K562 (cell line): Measurements from ENCODE around the gene DPEP3. TPM values are rescaled to one million over a fixed set of nuclear protein-coding genes. Genes with fewer than 3 reads are reported as not detected.

ENCODE experiments used
- ATAC-seq: fragments of 200-7000 bp; cut with Tn5 transposase; 3 replicates; pipeline ENCODE4 v1.9.1; 2020; ENCODE audit warnings: moderate library complexity
- BruUV-seq: library from RNA; stranded (reverse); fragments of 400-500 nt; replicated peaks from 2 replicates; lab custom pipeline; 2021; lab: Mats Ljungman, UMichigan
- CTCF ChIA-PET: fragments of 300-600 bp; formaldehyde crosslinking; extraction: SDS; loops from one replicate; lab custom pipeline; 2021; ENCODE audit warnings: low intra/inter-chr PET ratio; lab: Yijun Ruan, JAX
- POLR2A ChIA-PET: fragments of 300-600, 350-650 bp; sonication (Branson Sonifier 250); formaldehyde crosslinking; extraction: SDS; loops from one replicate; lab custom pipeline; 2021; ENCODE audit warnings: antibody characterized with exemption, inconsistent platforms; lab: Yijun Ruan, JAX
- DNase-seq, 4 experiments: peaks; one replicate each; pipeline versions ENCODE4 v3.0.0 to v3.0.0-alpha.2; 2011 to 2018; ENCODE audit warnings: low spot score in 3 of 4, mixed read lengths in 3 of 4; ENCODE audit errors: extremely low read depth in 1 of 4
- FAIRE-seq: peaks from 2 replicates; lab custom pipeline; 2011; peaks lifted over from hg19 to GRCh38; lab: Jason Lieb, UNC
- H2AFZ ChIP-seq: 2 replicates; pipeline ENCODE4 v1.6.0; 2011; ENCODE audit warnings: low read depth, low read length, control low read depth, inconsistent platforms
- H3K27ac ChIP-seq: fragments of 200-600 bp; 3 replicates; pipeline ENCODE4 v1.8.0; 2011; ENCODE audit warnings: low read depth, mild to moderate bottlenecking, control low read depth, inconsistent platforms, low read length, moderate library complexity, mixed read lengths; ENCODE audit errors: extremely low read depth
- H3K27me3 ChIP-seq, 2 experiments: fragments of 300-600 bp in 1 of 2; 2 replicates in 1 of 2; 3 replicates in 1 of 2; pipeline versions ENCODE4 v1.6.0 to v1.8.0; 2011; ENCODE audit warnings: inconsistent platforms in 2 of 2, low read length in 2 of 2, mild to moderate bottlenecking in 1 of 2, mixed read lengths in 1 of 2, moderate library complexity in 1 of 2; ENCODE audit not compliant: control insufficient read depth in 2 of 2, insufficient read depth in 2 of 2
- H3K36me3 ChIP-seq: fragments of 300-600 bp; 3 replicates; pipeline ENCODE4 v1.8.0; 2011; ENCODE audit warnings: mild to moderate bottlenecking, low read length, inconsistent platforms; ENCODE audit not compliant: control insufficient read depth, insufficient read depth
- H3K4me1 ChIP-seq, 2 experiments: fragments of 200-600 bp in 1 of 2; replicated peaks in 1 of 2; 2 replicates in 1 of 2; 3 replicates in 1 of 2; pipeline versions ENCODE4 v1.5.1 to v1.8.0; 2011; ENCODE audit warnings: inconsistent platforms in 2 of 2, low read length in 2 of 2, mild to moderate bottlenecking in 1 of 2, mixed read lengths in 1 of 2, moderate library complexity in 1 of 2; ENCODE audit not compliant: control insufficient read depth in 2 of 2, insufficient read depth in 2 of 2
- H3K4me2 ChIP-seq: 2 replicates; pipeline ENCODE4 v1.6.1; 2011; ENCODE audit warnings: low read length, control low read depth, inconsistent platforms, mixed read lengths; ENCODE audit not compliant: insufficient read depth
- H3K4me3 ChIP-seq: fragments of 200-600 bp; sonication (generic), shearing (Covaris generic); 2 replicates; pipeline ENCODE4 v1.5.1; 2016; ENCODE audit warnings: control low read depth, inconsistent platforms
- H3K79me2 ChIP-seq: fragments of 200-600 bp; 3 replicates; pipeline ENCODE4 v1.8.0; 2011; ENCODE audit warnings: low read length, inconsistent platforms; ENCODE audit not compliant: control insufficient read depth, insufficient read depth
- H3K9ac ChIP-seq, 2 experiments: 2 replicates each; pipeline versions ENCODE4 v1.6.0 to v1.6.1; 2011; ENCODE audit warnings: low read depth in 2 of 2, low read length in 2 of 2, control low read depth in 1 of 2, inconsistent platforms in 1 of 2, mild to moderate bottlenecking in 1 of 2, mixed read lengths in 1 of 2; ENCODE audit not compliant: insufficient read depth in 1 of 2
- H3K9me1 ChIP-seq: one replicate; pipeline ENCODE4 v1.6.0; 2011; ENCODE audit warnings: inconsistent platforms, mild to moderate bottlenecking, low read length, moderate library complexity; ENCODE audit not compliant: control insufficient read depth, insufficient read depth
- H3K9me3 ChIP-seq: replicated peaks from 2 replicates; pipeline ENCODE4 v1.5.1; 2011; ENCODE audit warnings: low read depth, low read length, inconsistent platforms; ENCODE audit not compliant: control insufficient read depth, insufficient read depth
- H4K20me1 ChIP-seq: replicated peaks from 2 replicates; pipeline ENCODE4 v1.6.1; 2011; ENCODE audit warnings: low read length, inconsistent platforms, mixed read lengths; ENCODE audit not compliant: control insufficient read depth, insufficient read depth
- CBX3 ChIP-seq, 2 experiments: IDR thresholded peaks; 1 replicate in 1 of 2; 2 replicates in 1 of 2; pipeline ENCODE4 v1.6.1; 2012; ENCODE audit warnings: inconsistent platforms in 2 of 2, low read length in 2 of 2, borderline replicate concordance in 1 of 2, control low read depth in 1 of 2
- CEBPB ChIP-seq: fragments of 450-650 bp; IDR thresholded peaks from 2 replicates; pipeline ENCODE4 v1.6.1; 2016; ENCODE audit warnings: missing genetic modification characterization, missing compliant biosample characterization
- E2F3 ChIP-seq: fragments of 250-450 bp; sonication (Bioruptor Pico); IDR thresholded peaks from 2 replicates; pipeline ENCODE4 v1.4.0; 2020; ENCODE audit warnings: mild to moderate bottlenecking
- ETV6 ChIP-seq, 3 experiments: fragments of 150-350 bp in 1 of 3; sonication (generic) in 1 of 3; formaldehyde crosslinking in 1 of 3; IDR thresholded peaks; 2 replicates each; pipeline versions ENCODE4 v1.6.1 to v1.8.0; 2014 to 2022; ENCODE audit warnings: borderline replicate concordance in 2 of 3, low read depth in 2 of 3, antibody characterized with exemption in 1 of 3, low read length in 1 of 3, mild to moderate bottlenecking in 1 of 3, missing genetic modification reagents in 1 of 3
- JUND ChIP-seq, 2 experiments: IDR thresholded peaks; 2 replicates in 1 of 2; 3 replicates in 1 of 2; pipeline ENCODE4 v1.6.1; 2011; ENCODE audit warnings: borderline replicate concordance in 2 of 2, low read depth in 2 of 2, low read length in 2 of 2, improper control_type of control experiment in 1 of 2, missing biosample characterization in 1 of 2, missing genetic modification characterization in 1 of 2, missing genetic modification reagents in 1 of 2
- KDM2B ChIP-seq: fragments of 250-450 bp; sonication (Bioruptor Pico); IDR thresholded peaks from 2 replicates; pipeline ENCODE4 v1.8.0; 2021; ENCODE audit warnings: mild to moderate bottlenecking, moderate library complexity
- NR2C2 ChIP-seq, 2 experiments: fragments of 200-800 bp in 1 of 2; sonication (Bioruptor generic) in 1 of 2; sonication (generic) in 1 of 2; formaldehyde crosslinking in 1 of 2; IDR thresholded peaks; 2 replicates each; pipeline versions ENCODE4 v1.6.1 to v1.8.0; 2016 to 2022; ENCODE audit warnings: mild to moderate bottlenecking in 1 of 2, missing compliant biosample characterization in 1 of 2, missing genetic modification characterization in 1 of 2, missing genetic modification reagents in 1 of 2
- ZNF12 ChIP-seq: sonication (generic); formaldehyde crosslinking; IDR thresholded peaks from 2 replicates; pipeline ENCODE4 v1.4.0; 2020; ENCODE audit warnings: mild to moderate bottlenecking, missing genetic modification reagents
- ZNF133 ChIP-seq: fragments of 250-450 bp; sonication (Bioruptor Pico); IDR thresholded peaks from 2 replicates; pipeline ENCODE4 v1.4.0; 2020; ENCODE audit warnings: mild to moderate bottlenecking
- ZNF436 ChIP-seq: fragments of 250-450, 450-650 bp; sonication (Bioruptor Pico); formaldehyde crosslinking; IDR thresholded peaks from 2 replicates; pipeline ENCODE4 v1.7.0; 2020; ENCODE audit warnings: mild to moderate bottlenecking
- WGBS: fragments of 100-300 bp; shearing (Covaris generic); methylation state at CpG from one replicate; pipeline ENCODE4 v1.1.6; 2016; ENCODE audit warnings: low coverage, mixed read lengths; ENCODE audit not compliant: insufficient coverage; ENCODE audit errors: missing lambda C conversion rate; 5-methylcytosine and 5-hydroxymethylcytosine counted together
- in situ Hi-C: fragments of 300-500 bp; cut with MboI; formaldehyde crosslinking; loops from 4 replicates; pipeline ENCODE4 v1.15.0; 2018; ENCODE audit warnings: inconsistent platforms, mixed read lengths
- intact Hi-C: fragments of 100-400 bp; cut with micrococcal nuclease; formaldehyde crosslinking; loops from 2 replicates; pipeline ENCODE4 v1.14.2; 2022
- polyA plus RNA-seq, 8 experiments: library from polyadenylated mRNA; depleted of rRNA in 4 of 8; stranded (reverse) in 5 of 8; unstranded in 3 of 8; fragments of >200 nt; fragmentation: Nextera tagmentation in 2 of 8; fragmentation: Illumina TruSeq in 1 of 8; extraction: Ambion mirVana in 2 of 8; extraction: Trizol in 1 of 8; gene quantifications; 2 replicates each; pipeline versions ENCODE4 v1.2.1 to v1.2.3, GENCODE V29; 2011 to 2014; ENCODE audit warnings: inconsistent platforms in 1 of 8, missing spikeins in 1 of 8
- total RNA-seq, 7 experiments: library from RNA; depleted of rRNA in 6 of 7; stranded (reverse); fragments of >200 nt in 6 of 7; fragmentation: Illumina TruSeq in 2 of 7; extraction: Trizol in 2 of 7; gene quantifications; 2 replicates each; pipeline versions ENCODE4 v1.2.1 to v1.2.3, GENCODE V29; 2011 to 2021; ENCODE audit warnings: low replicate concordance in 1 of 7
- TF ChIP-seq, protein P1 (sequence below): fragments of 450-650 bp; IDR thresholded peaks from 2 replicates; pipeline ENCODE4 v1.6.1; 2017; ENCODE audit warnings: antibody characterized with exemption, mild to moderate bottlenecking
- TF ChIP-seq, protein P2 (sequence below): fragments of 450-650 bp; conservative IDR thresholded peaks from 2 replicates; pipeline ENCODE4 v1.6.1; 2016; ENCODE audit warnings: missing genetic modification characterization, low read depth, mild to moderate bottlenecking, missing compliant biosample characterization, moderate library complexity

DPEP3 gene
- total and polyA plus RNA-seq, 9 of the 15 experiments (the other 6 are each of a cell fraction or from before 2014, with no cell fraction given) = not detected

DNA sequence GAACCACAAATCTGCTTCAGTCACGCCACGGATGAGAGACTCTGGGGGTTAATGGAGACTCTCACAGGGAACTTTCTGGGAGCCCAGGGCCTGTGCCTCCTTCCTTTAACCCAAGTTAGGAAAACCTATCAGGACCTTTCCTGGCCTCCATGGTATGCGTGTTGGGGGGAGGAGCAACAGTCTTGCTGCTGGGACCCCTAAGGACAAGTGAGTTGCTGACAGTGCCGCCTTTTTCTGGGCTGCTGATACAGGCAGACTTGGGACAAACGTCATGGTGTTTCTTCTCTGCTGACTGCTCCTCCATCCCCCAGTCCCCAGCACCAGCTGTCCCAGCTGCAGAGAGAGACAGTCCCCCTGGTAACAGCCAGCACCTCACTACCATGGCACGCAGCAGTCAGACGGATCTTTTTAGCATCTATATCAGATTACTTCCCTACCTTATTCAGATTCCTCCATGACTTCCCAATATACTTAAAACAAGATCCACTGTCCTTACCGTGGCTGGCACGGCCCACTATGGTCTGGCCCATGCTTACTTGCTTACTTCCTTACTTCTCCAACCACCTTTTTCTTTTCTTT, 28.9 kb upstream of the DPEP3 start (continued):
- TF ChIP-seq E2F3 (CRISPR knock-in tag) (no peak), ETV6 (IDR thresholded peaks at IDR 0.05; ENCODE audit: borderline replicate concordance in 1 of 2, low read depth in 2 of 2, low read length in 1 of 2) (no peak), ETV6 (CRISPR knock-in tag; IDR thresholded peaks at IDR 0.05; ENCODE audit: borderline replicate concordance) (no peak), ZNF133 (CRISPR knock-in tag) (no peak), ZNF12 (CRISPR knock-in tag) (no peak), ZNF436 (no peak)

DNA sequence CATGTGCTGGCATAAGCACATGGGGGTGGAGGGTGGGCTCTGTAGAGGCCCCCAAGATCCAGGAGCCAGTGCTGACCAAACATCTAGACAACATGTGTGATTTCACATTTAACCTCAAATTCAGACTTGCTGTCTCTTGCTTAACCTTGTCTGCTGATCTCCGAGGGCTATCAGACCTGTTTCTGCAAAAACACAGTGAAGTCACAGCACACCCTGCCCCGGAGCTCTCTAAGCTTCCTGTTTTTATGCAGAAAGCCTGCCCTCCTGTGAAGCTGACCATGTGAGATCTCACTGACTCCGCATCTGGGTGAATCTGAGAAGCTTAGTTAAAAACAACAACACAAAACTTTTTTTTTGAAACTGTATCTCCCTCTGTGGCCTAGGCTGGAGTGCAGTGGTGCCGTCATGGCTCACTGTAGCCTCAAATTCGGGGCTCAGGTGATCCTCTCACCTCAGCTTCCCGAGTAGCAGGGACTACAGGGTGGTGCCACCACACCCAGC, 25.5 kb upstream of the DPEP3 start:
- WGBS = 19% methylated on average over 6 of the region's 6 CpGs
- no peak overlapping the region for H3K4me3 ChIP-seq
- no TSS peak for BruUV-seq
- no peaks in the 10 kb centered on the region for H3K36me3 ChIP-seq
- FAIRE-seq = no peak
- CTCF ChIA-PET = interaction anchor here (1.6 kb wide), 1 partner anchor 12 kb away, joined by 5 read pairs; no protein-coding TSS in a partner anchor
- no peaks in the 10 kb centered on the region for H3K9me3 ChIP-seq
- no peaks in the 10 kb centered on the region for H4K20me1 ChIP-seq
- POLR2A ChIA-PET = interaction anchor here (0.6 to 3.2 kb wide), 7 partner anchors 10 to 444 kb away, joined by 3 to 13 read pairs (median 4); partner anchors contain the start of genes DDX28, DPEP2NB and DUS2
- intact Hi-C loops (no loop called here), in situ Hi-C loops (no loop called here)
- peaks cover 0 to 4% of the 10 kb centered on the region in 2 experiments; a peak in 2 of 5 replicates for H3K4me1 ChIP-seq
- no peaks in the 10 kb centered on the region for H3K79me2 ChIP-seq
- DNase-seq = peak in 1 of 4 experiments; percentile 33
- no peaks in the 10 kb centered on the region for H3K27me3 ChIP-seq
- peak overlapping the region; percentile 22; the same call in 1 of the 2 replicates for H3K4me2 ChIP-seq
- H3K9me1 ChIP-seq = no peaks in the 10 kb centered on the region
- peak overlapping the region; percentile 34; the same call in 1 of the 3 replicates for H3K27ac ChIP-seq
- peak; percentile 77 for ATAC-seq
- peak overlapping the region in 1 of 2 experiments; percentile 30; a peak in 3 of 4 replicates for H3K9ac ChIP-seq
- H2AFZ ChIP-seq = peak overlapping the region; percentile 81
- TF ChIP-seq CBX3 (IDR thresholded peaks at IDR 0.05; ENCODE audit: borderline replicate concordance in 1 of 2, low read length in 2 of 2) = 0 out of 3 replicates have a peak, but pooled peaks of 1 of the 2 experiments have one; percentile 18
- TF ChIP-seq, protein P1, sequence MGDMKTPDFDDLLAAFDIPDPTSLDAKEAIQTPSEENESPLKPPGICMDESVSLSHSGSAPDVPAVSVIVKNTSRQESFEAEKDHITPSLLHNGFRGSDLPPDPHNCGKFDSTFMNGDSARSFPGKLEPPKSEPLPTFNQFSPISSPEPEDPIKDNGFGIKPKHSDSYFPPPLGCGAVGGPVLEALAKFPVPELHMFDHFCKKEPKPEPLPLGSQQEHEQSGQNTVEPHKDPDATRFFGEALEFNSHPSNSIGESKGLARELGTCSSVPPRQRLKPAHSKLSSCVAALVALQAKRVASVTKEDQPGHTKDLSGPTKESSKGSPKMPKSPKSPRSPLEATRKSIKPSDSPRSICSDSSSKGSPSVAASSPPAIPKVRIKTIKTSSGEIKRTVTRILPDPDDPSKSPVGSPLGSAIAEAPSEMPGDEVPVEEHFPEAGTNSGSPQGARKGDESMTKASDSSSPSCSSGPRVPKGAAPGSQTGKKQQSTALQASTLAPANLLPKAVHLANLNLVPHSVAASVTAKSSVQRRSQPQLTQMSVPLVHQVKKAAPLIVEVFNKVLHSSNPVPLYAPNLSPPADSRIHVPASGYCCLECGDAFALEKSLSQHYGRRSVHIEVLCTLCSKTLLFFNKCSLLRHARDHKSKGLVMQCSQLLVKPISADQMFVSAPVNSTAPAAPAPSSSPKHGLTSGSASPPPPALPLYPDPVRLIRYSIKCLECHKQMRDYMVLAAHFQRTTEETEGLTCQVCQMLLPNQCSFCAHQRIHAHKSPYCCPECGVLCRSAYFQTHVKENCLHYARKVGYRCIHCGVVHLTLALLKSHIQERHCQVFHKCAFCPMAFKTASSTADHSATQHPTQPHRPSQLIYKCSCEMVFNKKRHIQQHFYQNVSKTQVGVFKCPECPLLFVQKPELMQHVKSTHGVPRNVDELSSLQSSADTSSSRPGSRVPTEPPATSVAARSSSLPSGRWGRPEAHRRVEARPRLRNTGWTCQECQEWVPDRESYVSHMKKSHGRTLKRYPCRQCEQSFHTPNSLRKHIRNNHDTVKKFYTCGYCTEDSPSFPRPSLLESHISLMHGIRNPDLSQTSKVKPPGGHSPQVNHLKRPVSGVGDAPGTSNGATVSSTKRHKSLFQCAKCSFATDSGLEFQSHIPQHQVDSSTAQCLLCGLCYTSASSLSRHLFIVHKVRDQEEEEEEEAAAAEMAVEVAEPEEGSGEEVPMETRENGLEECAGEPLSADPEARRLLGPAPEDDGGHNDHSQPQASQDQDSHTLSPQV = 0 out of 2 replicates have a peak, but pooled peaks have one; percentile 37
- TF ChIP-seq JUND (IDR thresholded peaks at IDR 0.05; ENCODE audit: borderline replicate concordance, low read depth, low read length) = no peak
- peak; percentile 8; the same call in 1 of the 3 replicates for TF ChIP-seq JUND (tag; IDR thresholded peaks at IDR 0.05; ENCODE audit: borderline replicate concordance, low read depth, low read length)
- TF ChIP-seq, protein P2, sequence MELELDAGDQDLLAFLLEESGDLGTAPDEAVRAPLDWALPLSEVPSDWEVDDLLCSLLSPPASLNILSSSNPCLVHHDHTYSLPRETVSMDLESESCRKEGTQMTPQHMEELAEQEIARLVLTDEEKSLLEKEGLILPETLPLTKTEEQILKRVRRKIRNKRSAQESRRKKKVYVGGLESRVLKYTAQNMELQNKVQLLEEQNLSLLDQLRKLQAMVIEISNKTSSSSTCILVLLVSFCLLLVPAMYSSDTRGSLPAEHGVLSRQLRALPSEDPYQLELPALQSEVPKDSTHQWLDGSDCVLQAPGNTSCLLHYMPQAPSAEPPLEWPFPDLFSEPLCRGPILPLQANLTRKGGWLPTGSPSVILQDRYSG (tag) = 0 out of 2 replicates have a peak, but pooled peaks have one; percentile 13
- TF ChIP-seq CEBPB (tag) = peak; percentile 57
- TF ChIP-seq NR2C2 (CRISPR knock-in tag; IDR thresholded peaks at IDR 0.05) = no peak
- peak; percentile 46 for TF ChIP-seq NR2C2 (tag; IDR thresholded peaks at IDR 0.05)
- no peak for TF ChIP-seq KDM2B (CRISPR knock-in tag)
